ENCODE results near the gene SHISAL2B.

DNA sequence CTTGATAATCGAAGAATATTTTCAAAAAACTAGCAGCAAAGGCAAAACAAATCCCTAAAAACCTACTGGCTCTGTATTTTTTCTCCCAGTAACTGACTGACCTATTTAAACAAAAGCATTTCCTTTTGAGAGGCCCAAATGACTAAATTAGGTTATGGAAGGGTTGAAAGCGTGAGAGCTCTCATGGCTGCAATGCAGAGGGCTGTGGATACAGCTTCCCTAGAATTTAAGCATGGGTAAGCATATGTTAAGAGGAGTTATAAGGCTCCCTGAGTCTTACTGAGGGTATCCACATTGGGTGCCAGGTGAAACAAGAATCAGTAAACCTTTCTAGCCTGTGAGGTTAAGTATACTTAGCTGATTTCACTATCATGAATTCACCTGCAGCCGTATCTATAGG is 32.3 kb downstream of the SHISAL2B start:
- TF ChIP-seq, protein P1, sequence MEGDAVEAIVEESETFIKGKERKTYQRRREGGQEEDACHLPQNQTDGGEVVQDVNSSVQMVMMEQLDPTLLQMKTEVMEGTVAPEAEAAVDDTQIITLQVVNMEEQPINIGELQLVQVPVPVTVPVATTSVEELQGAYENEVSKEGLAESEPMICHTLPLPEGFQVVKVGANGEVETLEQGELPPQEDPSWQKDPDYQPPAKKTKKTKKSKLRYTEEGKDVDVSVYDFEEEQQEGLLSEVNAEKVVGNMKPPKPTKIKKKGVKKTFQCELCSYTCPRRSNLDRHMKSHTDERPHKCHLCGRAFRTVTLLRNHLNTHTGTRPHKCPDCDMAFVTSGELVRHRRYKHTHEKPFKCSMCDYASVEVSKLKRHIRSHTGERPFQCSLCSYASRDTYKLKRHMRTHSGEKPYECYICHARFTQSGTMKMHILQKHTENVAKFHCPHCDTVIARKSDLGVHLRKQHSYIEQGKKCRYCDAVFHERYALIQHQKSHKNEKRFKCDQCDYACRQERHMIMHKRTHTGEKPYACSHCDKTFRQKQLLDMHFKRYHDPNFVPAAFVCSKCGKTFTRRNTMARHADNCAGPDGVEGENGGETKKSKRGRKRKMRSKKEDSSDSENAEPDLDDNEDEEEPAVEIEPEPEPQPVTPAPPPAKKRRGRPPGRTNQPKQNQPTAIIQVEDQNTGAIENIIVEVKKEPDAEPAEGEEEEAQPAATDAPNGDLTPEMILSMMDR (conservative IDR thresholded peaks at IDR 0.05), result no peak
- no peak for TF ChIP-seq EZH2 (IDR thresholded peaks at IDR 0.05; ENCODE audit: low read depth)

Data from PC-9 (cell line).